Muscle layer of colon (tissue), 2 donors: Measurements from ENCODE around the gene CDC5L.
"Not testable (repeated sequence)": the region's sequence is repeated elsewhere in the genome, so short reads cannot be mapped to it uniquely, and the experiment has no call there.

ENCODE experiments used
- H3K27ac ChIP-seq: one replicate; pipeline ENCODE4 v1.7.0; 2013; ENCODE audit warnings: low read depth, mild to moderate bottlenecking, low read length, moderate library complexity
- H3K27me3 ChIP-seq, 2 donors: one replicate each; pipeline ENCODE4 v1.7.0; 2013; ENCODE audit warnings: low read length in 2 of 2, mild to moderate bottlenecking in 2 of 2; ENCODE audit not compliant: insufficient read depth in 2 of 2, control insufficient read depth in 1 of 2
- H3K36me3 ChIP-seq: one replicate; pipeline ENCODE4 v1.7.0; 2013; ENCODE audit warnings: mild to moderate bottlenecking, low read length; ENCODE audit not compliant: insufficient read depth
- H3K4me1 ChIP-seq: one replicate; pipeline ENCODE4 v1.7.0; 2013; ENCODE audit warnings: mild to moderate bottlenecking, low read length; ENCODE audit not compliant: insufficient read depth
- H3K4me3 ChIP-seq, 2 donors: one replicate each; pipeline ENCODE4 v1.7.0; 2013; ENCODE audit warnings: low read length in 2 of 2, low read depth in 1 of 2, mild to moderate bottlenecking in 1 of 2, moderate library complexity in 1 of 2
- H3K9ac ChIP-seq: one replicate; pipeline ENCODE4 v1.7.0; 2013; ENCODE audit warnings: low read length
- H3K9me3 ChIP-seq: one replicate; pipeline ENCODE4 v1.7.0; 2013; ENCODE audit warnings: mild to moderate bottlenecking, low read length
- donor health status: abdominal sarcoma.
- donor health status: Adenocarcinoma of cecum.

The CDC5L gene

GRCh38 chr6:44441091-44441855 is 53.8 kb downstream of the CDC5L start:
- peaks cover 3% of the 10 kb centered on the region for H3K4me1 ChIP-seq
- no peaks in the 10 kb centered on the region for H3K27me3 ChIP-seq
- H3K36me3 ChIP-seq = peaks cover 12% of the 10 kb centered on the region
- H3K9ac ChIP-seq = no peak overlapping the region
- peaks cover 4% of the 10 kb centered on the region for H3K9me3 ChIP-seq
- no peak overlapping the region for H3K27ac ChIP-seq
- H3K4me3 ChIP-seq = no peak overlapping the region

- H3K9me3 ChIP-seq = peaks cover 4% of the 10 kb centered on the region
- no peak overlapping the region for H3K27ac ChIP-seq
- H3K27me3 ChIP-seq = no peaks in the 10 kb centered on the region
- no peak overlapping the region for H3K4me3 ChIP-seq
- H3K9ac ChIP-seq = no peak overlapping the region
- H3K36me3 ChIP-seq = peaks cover 20% of the 10 kb centered on the region
- H3K4me1 ChIP-seq = peaks cover 3% of the 10 kb centered on the region
These were observed 54.7 kb downstream of the CDC5L start for GRCh38 chr6:44442236-44442635.

GRCh38 chr6:44442833-44443444 is 55.4 kb downstream of the CDC5L start:
- Histone ChIP-seq H3K9ac (no peak overlapping the region), H3K9me3 (peaks cover 4% of the 10 kb centered on the region), H3K27ac (no peak overlapping the region), H3K27me3 (no peaks in the 10 kb centered on the region), H3K4me1 (peaks cover 3% of the 10 kb centered on the region), H3K36me3 (peaks cover 26% of the 10 kb centered on the region), H3K4me3 (no peak overlapping the region)

- Histone ChIP-seq H3K36me3 (peaks cover 26% of the 10 kb centered on the region), H3K27me3 (no peaks in the 10 kb centered on the region), H3K4me3 (no peak overlapping the region), H3K9ac (no peak overlapping the region), H3K9me3 (peaks cover 4% of the 10 kb centered on the region), H3K27ac (no peak overlapping the region), H3K4me1 (no peaks in the 10 kb centered on the region)
These were observed 57.3 kb downstream of the CDC5L start for GRCh38 chr6:44444853-44445252.

- Histone ChIP-seq H3K4me1 (peaks cover 2% of the 10 kb centered on the region), H3K27ac (no peak overlapping the region), H3K4me3 (no peak overlapping the region), H3K9me3 (peaks cover 4% of the 10 kb centered on the region), H3K36me3 (peaks cover 26% of the 10 kb centered on the region), H3K27me3 (no peaks in the 10 kb centered on the region), H3K9ac (no peak overlapping the region)
These were observed 59.3 kb downstream of the CDC5L start for GRCh38 chr6:44446626-44447300.

GRCh38 chr6:44449181-44449580 is 61.7 kb downstream of the CDC5L start:
- not testable (repeated sequence) for H3K9me3 ChIP-seq, H3K27ac ChIP-seq, H3K4me3 ChIP-seq, H3K9ac ChIP-seq, H3K27me3 ChIP-seq
- H3K36me3 ChIP-seq = peaks cover 26% of the 10 kb centered on the region
- H3K4me1 ChIP-seq = peaks cover 13% of the 10 kb centered on the region

- no peak overlapping the region for H3K27ac ChIP-seq
- no peak overlapping the region for H3K9ac ChIP-seq
- H3K27me3 ChIP-seq = no peaks in the 10 kb centered on the region
- peaks cover 12% of the 10 kb centered on the region for H3K36me3 ChIP-seq
- H3K9me3 ChIP-seq = no peaks in the 10 kb centered on the region
- H3K4me3 ChIP-seq = no peak overlapping the region
- peaks cover 21% of the 10 kb centered on the region for H3K4me1 ChIP-seq
These were observed 64.5 kb downstream of the CDC5L start for GRCh38 chr6:44451803-44452695.

GRCh38 chr6:44452725-44453124 is 65.2 kb downstream of the CDC5L start:
- no peak overlapping the region for H3K27ac ChIP-seq
- H3K9me3 ChIP-seq = no peaks in the 10 kb centered on the region
- H3K4me1 ChIP-seq = peaks cover 21% of the 10 kb centered on the region
- no peak overlapping the region for H3K9ac ChIP-seq
- no peak overlapping the region for H3K4me3 ChIP-seq
- no peaks in the 10 kb centered on the region for H3K27me3 ChIP-seq
- peaks cover 7% of the 10 kb centered on the region for H3K36me3 ChIP-seq

- Histone ChIP-seq H3K4me1 (peaks cover 21% of the 10 kb centered on the region), H3K36me3 (peaks cover 3% of the 10 kb centered on the region), H3K27me3 (no peaks in the 10 kb centered on the region), H3K27ac (no peak overlapping the region), H3K9ac (no peak overlapping the region), H3K9me3 (no peaks in the 10 kb centered on the region), H3K4me3 (no peak overlapping the region)
These were observed 65.6 kb downstream of the CDC5L start for GRCh38 chr6:44453146-44453545.

GRCh38 chr6:44454198-44454597 is 66.7 kb downstream of the CDC5L start:
- peaks cover 21% of the 10 kb centered on the region for H3K4me1 ChIP-seq

More at GRCh38 chr6:44454198-44454597, 66.7 kb downstream of the CDC5L start:
- H3K36me3 ChIP-seq = no peaks in the 10 kb centered on the region
- no peaks in the 10 kb centered on the region for H3K9me3 ChIP-seq
- no peak overlapping the region for H3K27ac ChIP-seq
- H3K27me3 ChIP-seq = no peaks in the 10 kb centered on the region
- no peak overlapping the region for H3K9ac ChIP-seq
- H3K4me3 ChIP-seq = no peak overlapping the region
